GM12878 (cell line): Measurements from ENCODE around the gene CTSF. TPM values are rescaled to one million over a fixed set of nuclear protein-coding genes. Genes with fewer than 3 reads are reported as not detected.

Source experiments
- ATF7 ChIP-seq: fragments of 450-650 bp; IDR thresholded peaks from 2 replicates; pipeline ENCODE4 v1.6.1; 2016; ENCODE audit warnings: low read depth, mild to moderate bottlenecking
- BMI1 ChIP-seq: fragments of 450-650 bp; IDR thresholded peaks from 2 replicates; pipeline ENCODE4 v1.6.1; 2016; ENCODE audit warnings: mild to moderate bottlenecking, moderate library complexity, borderline replicate concordance
- CBFB ChIP-seq: IDR thresholded peaks from 2 replicates; pipeline ENCODE4 v1.6.1; 2016; ENCODE audit warnings: antibody characterized with exemption, low read depth
- CBX5 ChIP-seq: sonication (generic); IDR thresholded peaks from 2 replicates; pipeline ENCODE4 v1.6.1; 2016; ENCODE audit warnings: low read depth, moderate library complexity, mild to moderate bottlenecking, inconsistent platforms
- CHD4 ChIP-seq: fragments of 200-600 bp; sonication (generic); IDR thresholded peaks from 2 replicates; pipeline ENCODE4 v1.6.1; 2016; ENCODE audit warnings: mild to moderate bottlenecking
- DPF2 ChIP-seq: fragments of 450-650 bp; IDR thresholded peaks from 2 replicates; pipeline ENCODE4 v1.6.1; 2017; ENCODE audit warnings: mild to moderate bottlenecking
- KLF5 ChIP-seq: fragments of 450-650 bp; IDR thresholded peaks from 2 replicates; pipeline ENCODE4 v1.6.1; 2014; ENCODE audit warnings: mild to moderate bottlenecking; ENCODE audit not compliant: partially characterized antibody
- POLR2AphosphoS2 ChIP-seq: IDR thresholded peaks from 2 replicates; pipeline ENCODE4 v1.6.1; 2011; ENCODE audit warnings: low read depth, mild to moderate bottlenecking, low read length, improper control_type of control experiment, moderate library complexity
- RAD21 ChIP-seq: IDR thresholded peaks from 2 replicates; pipeline ENCODE4 v1.6.1; 2011; ENCODE audit warnings: mild to moderate bottlenecking, low read depth, low read length, moderate library complexity; ENCODE audit not compliant: insufficient read depth
- RFX5 ChIP-seq: IDR thresholded peaks from 2 replicates; pipeline ENCODE4 v1.6.1; 2011; ENCODE audit warnings: low read depth, low read length, improper control_type of control experiment
- SIX5 ChIP-seq: IDR thresholded peaks from 2 replicates; pipeline ENCODE4 v1.6.1; 2011; ENCODE audit warnings: mild to moderate bottlenecking, low read depth, low read length, moderate library complexity; ENCODE audit not compliant: severe bottlenecking
- SP1 ChIP-seq: IDR thresholded peaks from one replicate; pipeline ENCODE4 v1.6.1; 2011; ENCODE audit warnings: low read depth, low read length
- STAT3 ChIP-seq: IDR thresholded peaks from 2 replicates; pipeline ENCODE4 v1.6.1; 2011; ENCODE audit warnings: low read depth, low read length, improper control_type of control experiment
- WRNIP1 ChIP-seq: IDR thresholded peaks from 2 replicates; pipeline ENCODE4 v1.6.1; 2011; ENCODE audit warnings: low read depth, low read length, improper control_type of control experiment, borderline replicate concordance
- ZNF207 ChIP-seq: fragments of 450-650 bp; IDR thresholded peaks from 2 replicates; pipeline ENCODE4 v1.6.1; 2014; ENCODE audit warnings: antibody characterized with exemption, mild to moderate bottlenecking, borderline replicate concordance
- ZNF24 ChIP-seq: fragments of 450-650 bp; IDR thresholded peaks from 2 replicates; pipeline ENCODE4 v1.6.1; 2017; ENCODE audit warnings: antibody characterized with exemption, mild to moderate bottlenecking
- polyA plus RNA-seq, 11 experiments: library from polyadenylated mRNA; depleted of rRNA in 4 of 11; unstranded in 6 of 11; stranded (reverse) in 5 of 11; fragments of >200 nt; fragmentation: Nextera tagmentation in 4 of 11; fragmentation: Illumina TruSeq in 1 of 11; extraction: Ambion mirVana in 4 of 11; extraction: Trizol in 1 of 11; gene quantifications; 1 replicate in 1 of 11; 2 replicates in 10 of 11; pipeline versions ENCODE4 v1.2.1 to v1.2.3, GENCODE V29; 2011 to 2016; ENCODE audit warnings: inconsistent platforms in 2 of 11, missing spikeins in 2 of 11, low read depth in 1 of 11
- total RNA-seq, 4 experiments: library from RNA; depleted of rRNA in 3 of 4; stranded (reverse); fragments of >200 nt in 3 of 4; fragmentation: Illumina TruSeq in 1 of 4; extraction: Trizol in 1 of 4; gene quantifications; 2 replicates each; pipeline versions ENCODE4 v1.2.1 to v1.2.3, GENCODE V29; 2013 to 2021
- TF ChIP-seq, protein P1 (sequence below): fragments of 450-650 bp; formaldehyde crosslinking; IDR thresholded peaks from 2 replicates; pipeline ENCODE4 v1.4.0; 2022; ENCODE audit warnings: mild to moderate bottlenecking, moderate library complexity
- TF ChIP-seq, protein P2 (sequence below): IDR thresholded peaks from 2 replicates; pipeline ENCODE4 v1.6.1; 2012; ENCODE audit warnings: low read depth, low read length, improper control_type of control experiment
- TF ChIP-seq, protein P3 (sequence below): IDR thresholded peaks from 2 replicates; pipeline ENCODE4 v1.6.1; 2012; ENCODE audit warnings: mild to moderate bottlenecking, low read depth, low read length
- TF ChIP-seq, protein P4 (sequence below): fragments of 450-650 bp; IDR thresholded peaks from 2 replicates; pipeline ENCODE4 v1.6.1; 2016; ENCODE audit warnings: mild to moderate bottlenecking
- TF ChIP-seq, protein P5 (sequence below): fragments of 150-350 bp; IDR thresholded peaks from 2 replicates; pipeline ENCODE4 v1.6.1; 2014; ENCODE audit warnings: mild to moderate bottlenecking, low read depth, low read length

CTSF gene
- total and polyA plus RNA-seq, 10 of the 15 experiments (the other 5 are each of a cell fraction or from before 2014, with no cell fraction given): 0.11 to 0.41 (median 0.26) TPM; not detected in 4

DNA sequence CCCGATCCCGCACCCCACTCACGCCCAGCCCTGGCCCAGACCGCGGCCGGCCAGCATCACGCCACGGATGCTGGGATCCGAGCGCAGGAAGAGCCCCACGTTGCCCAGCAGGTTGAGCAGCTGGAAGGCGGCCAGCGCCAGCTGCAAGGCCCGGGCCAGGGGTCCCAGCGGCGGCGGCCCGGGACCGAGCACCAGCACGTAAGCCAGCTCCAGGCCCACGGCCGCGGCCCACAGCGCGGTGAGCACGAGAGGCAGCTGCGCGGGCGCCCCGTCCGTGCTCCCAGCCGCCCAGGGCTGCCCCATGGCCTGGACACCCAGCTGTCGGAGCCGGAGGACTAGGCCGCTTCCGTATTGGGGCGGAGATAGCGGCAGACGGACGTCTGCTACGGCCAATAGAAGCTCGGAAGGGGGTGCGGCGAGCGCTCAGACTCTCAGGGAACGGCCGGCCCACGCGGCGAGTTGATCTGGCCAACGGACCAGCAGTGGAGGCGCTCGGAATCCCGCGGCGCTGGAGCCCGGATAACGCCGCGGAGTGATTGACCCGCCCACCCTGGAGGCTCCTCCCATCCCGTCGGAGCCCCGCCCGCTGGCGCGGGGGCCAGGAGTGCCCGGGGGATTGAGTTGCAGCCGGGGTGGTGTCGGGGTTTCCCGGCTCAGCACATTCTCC lies 22.6 kb downstream of the CTSF start, which contains the start of gene ZDHHC24 (continued):
- TF ChIP-seq CBX5 (no peak), POLR2AphosphoS2 (no peak), ZNF24 (no peak), CBFB (no peak), RFX5 (no peak), STAT3 (no peak), CHD4 (no peak), WRNIP1 (no peak), SP1 (peak; percentile 85), DPF2 (peak; percentile 88), ATF7 (no peak), RAD21 (no peak), KLF5 (peak; percentile 42), BMI1 (no peak), SIX5 (no peak), ZNF207 (peak; percentile 88)
- TF ChIP-seq, protein P1, sequence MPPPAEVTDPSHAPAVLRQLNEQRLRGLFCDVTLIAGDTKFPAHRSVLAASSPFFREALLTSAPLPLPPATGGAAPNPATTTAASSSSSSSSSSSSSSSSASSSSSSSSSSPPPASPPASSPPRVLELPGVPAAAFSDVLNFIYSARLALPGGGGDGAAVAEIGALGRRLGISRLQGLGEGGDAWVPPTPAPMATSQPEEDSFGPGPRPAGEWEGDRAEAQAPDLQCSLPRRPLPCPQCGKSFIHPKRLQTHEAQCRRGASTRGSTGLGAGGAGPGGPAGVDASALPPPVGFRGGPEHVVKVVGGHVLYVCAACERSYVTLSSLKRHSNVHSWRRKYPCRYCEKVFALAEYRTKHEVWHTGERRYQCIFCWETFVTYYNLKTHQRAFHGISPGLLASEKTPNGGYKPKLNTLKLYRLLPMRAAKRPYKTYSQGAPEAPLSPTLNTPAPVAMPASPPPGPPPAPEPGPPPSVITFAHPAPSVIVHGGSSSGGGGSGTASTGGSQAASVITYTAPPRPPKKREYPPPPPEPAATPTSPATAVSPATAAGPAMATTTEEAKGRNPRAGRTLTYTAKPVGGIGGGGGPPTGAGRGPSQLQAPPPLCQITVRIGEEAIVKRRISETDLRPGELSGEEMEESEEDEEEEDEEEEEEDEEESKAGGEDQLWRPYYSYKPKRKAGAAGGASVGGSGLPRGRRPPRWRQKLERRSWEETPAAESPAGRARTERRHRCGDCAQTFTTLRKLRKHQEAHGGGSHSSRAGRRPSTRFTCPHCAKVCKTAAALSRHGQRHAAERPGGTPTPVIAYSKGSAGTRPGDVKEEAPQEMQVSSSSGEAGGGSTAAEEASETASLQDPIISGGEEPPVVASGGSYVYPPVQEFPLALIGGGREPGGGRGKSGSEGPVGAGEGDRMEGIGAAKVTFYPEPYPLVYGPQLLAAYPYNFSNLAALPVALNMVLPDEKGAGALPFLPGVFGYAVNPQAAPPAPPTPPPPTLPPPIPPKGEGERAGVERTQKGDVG (CRISPR knock-in tag): no peak
- TF ChIP-seq, protein P2, sequence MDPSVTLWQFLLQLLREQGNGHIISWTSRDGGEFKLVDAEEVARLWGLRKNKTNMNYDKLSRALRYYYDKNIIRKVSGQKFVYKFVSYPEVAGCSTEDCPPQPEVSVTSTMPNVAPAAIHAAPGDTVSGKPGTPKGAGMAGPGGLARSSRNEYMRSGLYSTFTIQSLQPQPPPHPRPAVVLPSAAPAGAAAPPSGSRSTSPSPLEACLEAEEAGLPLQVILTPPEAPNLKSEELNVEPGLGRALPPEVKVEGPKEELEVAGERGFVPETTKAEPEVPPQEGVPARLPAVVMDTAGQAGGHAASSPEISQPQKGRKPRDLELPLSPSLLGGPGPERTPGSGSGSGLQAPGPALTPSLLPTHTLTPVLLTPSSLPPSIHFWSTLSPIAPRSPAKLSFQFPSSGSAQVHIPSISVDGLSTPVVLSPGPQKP: no peak
- TF ChIP-seq, protein P3, sequence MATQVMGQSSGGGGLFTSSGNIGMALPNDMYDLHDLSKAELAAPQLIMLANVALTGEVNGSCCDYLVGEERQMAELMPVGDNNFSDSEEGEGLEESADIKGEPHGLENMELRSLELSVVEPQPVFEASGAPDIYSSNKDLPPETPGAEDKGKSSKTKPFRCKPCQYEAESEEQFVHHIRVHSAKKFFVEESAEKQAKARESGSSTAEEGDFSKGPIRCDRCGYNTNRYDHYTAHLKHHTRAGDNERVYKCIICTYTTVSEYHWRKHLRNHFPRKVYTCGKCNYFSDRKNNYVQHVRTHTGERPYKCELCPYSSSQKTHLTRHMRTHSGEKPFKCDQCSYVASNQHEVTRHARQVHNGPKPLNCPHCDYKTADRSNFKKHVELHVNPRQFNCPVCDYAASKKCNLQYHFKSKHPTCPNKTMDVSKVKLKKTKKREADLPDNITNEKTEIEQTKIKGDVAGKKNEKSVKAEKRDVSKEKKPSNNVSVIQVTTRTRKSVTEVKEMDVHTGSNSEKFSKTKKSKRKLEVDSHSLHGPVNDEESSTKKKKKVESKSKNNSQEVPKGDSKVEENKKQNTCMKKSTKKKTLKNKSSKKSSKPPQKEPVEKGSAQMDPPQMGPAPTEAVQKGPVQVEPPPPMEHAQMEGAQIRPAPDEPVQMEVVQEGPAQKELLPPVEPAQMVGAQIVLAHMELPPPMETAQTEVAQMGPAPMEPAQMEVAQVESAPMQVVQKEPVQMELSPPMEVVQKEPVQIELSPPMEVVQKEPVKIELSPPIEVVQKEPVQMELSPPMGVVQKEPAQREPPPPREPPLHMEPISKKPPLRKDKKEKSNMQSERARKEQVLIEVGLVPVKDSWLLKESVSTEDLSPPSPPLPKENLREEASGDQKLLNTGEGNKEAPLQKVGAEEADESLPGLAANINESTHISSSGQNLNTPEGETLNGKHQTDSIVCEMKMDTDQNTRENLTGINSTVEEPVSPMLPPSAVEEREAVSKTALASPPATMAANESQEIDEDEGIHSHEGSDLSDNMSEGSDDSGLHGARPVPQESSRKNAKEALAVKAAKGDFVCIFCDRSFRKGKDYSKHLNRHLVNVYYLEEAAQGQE: no peak
- TF ChIP-seq, protein P4, sequence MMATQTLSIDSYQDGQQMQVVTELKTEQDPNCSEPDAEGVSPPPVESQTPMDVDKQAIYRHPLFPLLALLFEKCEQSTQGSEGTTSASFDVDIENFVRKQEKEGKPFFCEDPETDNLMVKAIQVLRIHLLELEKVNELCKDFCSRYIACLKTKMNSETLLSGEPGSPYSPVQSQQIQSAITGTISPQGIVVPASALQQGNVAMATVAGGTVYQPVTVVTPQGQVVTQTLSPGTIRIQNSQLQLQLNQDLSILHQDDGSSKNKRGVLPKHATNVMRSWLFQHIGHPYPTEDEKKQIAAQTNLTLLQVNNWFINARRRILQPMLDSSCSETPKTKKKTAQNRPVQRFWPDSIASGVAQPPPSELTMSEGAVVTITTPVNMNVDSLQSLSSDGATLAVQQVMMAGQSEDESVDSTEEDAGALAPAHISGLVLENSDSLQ: peak; percentile 98
- TF ChIP-seq, protein P5, sequence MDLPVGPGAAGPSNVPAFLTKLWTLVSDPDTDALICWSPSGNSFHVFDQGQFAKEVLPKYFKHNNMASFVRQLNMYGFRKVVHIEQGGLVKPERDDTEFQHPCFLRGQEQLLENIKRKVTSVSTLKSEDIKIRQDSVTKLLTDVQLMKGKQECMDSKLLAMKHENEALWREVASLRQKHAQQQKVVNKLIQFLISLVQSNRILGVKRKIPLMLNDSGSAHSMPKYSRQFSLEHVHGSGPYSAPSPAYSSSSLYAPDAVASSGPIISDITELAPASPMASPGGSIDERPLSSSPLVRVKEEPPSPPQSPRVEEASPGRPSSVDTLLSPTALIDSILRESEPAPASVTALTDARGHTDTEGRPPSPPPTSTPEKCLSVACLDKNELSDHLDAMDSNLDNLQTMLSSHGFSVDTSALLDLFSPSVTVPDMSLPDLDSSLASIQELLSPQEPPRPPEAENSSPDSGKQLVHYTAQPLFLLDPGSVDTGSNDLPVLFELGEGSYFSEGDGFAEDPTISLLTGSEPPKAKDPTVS: no peak
